IMR-90 (cell line): ENCODE data around the gene SGCA.

Experiments used
- CHD1 ChIP-seq: IDR thresholded peaks from 2 replicates; pipeline ENCODE4 v1.6.1; 2012; ENCODE audit warnings: low read depth, low read length, improper control_type of control experiment
- TF ChIP-seq, protein P1 (sequence below): conservative IDR thresholded peaks from 2 replicates; pipeline ENCODE4 v1.5.1; 2012; ENCODE audit warnings: mild to moderate bottlenecking, low read depth, low read length, improper control_type of control experiment

DNA sequence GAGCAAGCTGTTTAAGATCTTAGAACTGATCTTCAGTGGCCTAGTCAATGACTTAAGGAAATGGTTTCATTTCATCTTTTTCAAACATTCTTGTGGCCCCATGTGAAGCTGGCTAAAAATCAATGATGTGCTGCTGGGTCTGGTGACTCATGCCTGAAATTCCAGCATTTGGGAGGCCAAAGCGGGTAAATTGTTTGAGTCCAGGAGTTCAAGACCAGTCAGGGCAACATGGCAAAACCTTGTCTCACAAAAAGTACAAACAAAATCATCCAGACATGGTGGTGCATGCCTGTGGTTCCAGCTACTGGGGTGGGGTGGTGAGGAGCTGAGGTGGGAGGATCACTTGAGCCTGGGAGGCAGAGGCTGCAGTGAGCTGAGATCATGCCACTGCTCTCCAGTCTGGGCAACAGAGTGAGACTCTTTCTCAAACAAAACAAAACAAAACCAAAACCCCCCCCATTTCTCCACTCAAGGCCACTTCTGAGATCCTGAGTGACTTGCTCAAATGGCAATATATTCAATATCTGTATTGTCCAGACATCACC is 53.0 kb downstream of the SGCA start:
- TF ChIP-seq, protein P1, sequence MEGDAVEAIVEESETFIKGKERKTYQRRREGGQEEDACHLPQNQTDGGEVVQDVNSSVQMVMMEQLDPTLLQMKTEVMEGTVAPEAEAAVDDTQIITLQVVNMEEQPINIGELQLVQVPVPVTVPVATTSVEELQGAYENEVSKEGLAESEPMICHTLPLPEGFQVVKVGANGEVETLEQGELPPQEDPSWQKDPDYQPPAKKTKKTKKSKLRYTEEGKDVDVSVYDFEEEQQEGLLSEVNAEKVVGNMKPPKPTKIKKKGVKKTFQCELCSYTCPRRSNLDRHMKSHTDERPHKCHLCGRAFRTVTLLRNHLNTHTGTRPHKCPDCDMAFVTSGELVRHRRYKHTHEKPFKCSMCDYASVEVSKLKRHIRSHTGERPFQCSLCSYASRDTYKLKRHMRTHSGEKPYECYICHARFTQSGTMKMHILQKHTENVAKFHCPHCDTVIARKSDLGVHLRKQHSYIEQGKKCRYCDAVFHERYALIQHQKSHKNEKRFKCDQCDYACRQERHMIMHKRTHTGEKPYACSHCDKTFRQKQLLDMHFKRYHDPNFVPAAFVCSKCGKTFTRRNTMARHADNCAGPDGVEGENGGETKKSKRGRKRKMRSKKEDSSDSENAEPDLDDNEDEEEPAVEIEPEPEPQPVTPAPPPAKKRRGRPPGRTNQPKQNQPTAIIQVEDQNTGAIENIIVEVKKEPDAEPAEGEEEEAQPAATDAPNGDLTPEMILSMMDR, result no peak
- no peak for TF ChIP-seq CHD1
